ENCODE measurements around the gene SLC31A2. TPM values are rescaled to one million over a fixed set of nuclear protein-coding genes. Genes with fewer than 3 reads are reported as not detected.
"Not testable (repeated sequence)": the region's sequence is repeated elsewhere in the genome, so short reads cannot be mapped to it uniquely, and the experiment has no call there.

Gene SLC31A2, protein sequence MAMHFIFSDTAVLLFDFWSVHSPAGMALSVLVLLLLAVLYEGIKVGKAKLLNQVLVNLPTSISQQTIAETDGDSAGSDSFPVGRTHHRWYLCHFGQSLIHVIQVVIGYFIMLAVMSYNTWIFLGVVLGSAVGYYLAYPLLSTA
- total RNA-seq = 1 to 10 TPM; 1.8 to 3.1 TPM
- polyA plus RNA-seq (2013, experiment 1 of 2) = 2.3 TPM
- polyA plus RNA-seq (2013, experiment 2 of 2) = 2.5 TPM
- long read RNA-seq, experiment 1 = 0 reads
- long read RNA-seq, experiment 2, transcript SLC31A2-201 (4 exons, 1,785 nt) = major isoform, 5 of 6 reads
- long read RNA-seq, experiment 2, partial matches to known transcripts = 1 of 6 reads
- long read RNA-seq, experiment 2, other reads (novel, unspliced or antisense) = 0 of 6 reads
- long read RNA-seq, experiment 3, transcript SLC31A2-201 (4 exons, 1,785 nt) = major isoform, 5 of 6 reads
- long read RNA-seq, experiment 3, partial matches to known transcripts = 1 of 6 reads
- long read RNA-seq, experiment 3, other reads (novel, unspliced or antisense) = 0 of 6 reads
- long read RNA-seq, experiment 4, transcript SLC31A2-201 (4 exons, 1,785 nt) = major isoform, 6 of 8 reads
- long read RNA-seq, experiment 4, partial matches to known transcripts = 2 of 8 reads
- long read RNA-seq, experiment 4, other reads (novel, unspliced or antisense) = 0 of 8 reads

DNA sequence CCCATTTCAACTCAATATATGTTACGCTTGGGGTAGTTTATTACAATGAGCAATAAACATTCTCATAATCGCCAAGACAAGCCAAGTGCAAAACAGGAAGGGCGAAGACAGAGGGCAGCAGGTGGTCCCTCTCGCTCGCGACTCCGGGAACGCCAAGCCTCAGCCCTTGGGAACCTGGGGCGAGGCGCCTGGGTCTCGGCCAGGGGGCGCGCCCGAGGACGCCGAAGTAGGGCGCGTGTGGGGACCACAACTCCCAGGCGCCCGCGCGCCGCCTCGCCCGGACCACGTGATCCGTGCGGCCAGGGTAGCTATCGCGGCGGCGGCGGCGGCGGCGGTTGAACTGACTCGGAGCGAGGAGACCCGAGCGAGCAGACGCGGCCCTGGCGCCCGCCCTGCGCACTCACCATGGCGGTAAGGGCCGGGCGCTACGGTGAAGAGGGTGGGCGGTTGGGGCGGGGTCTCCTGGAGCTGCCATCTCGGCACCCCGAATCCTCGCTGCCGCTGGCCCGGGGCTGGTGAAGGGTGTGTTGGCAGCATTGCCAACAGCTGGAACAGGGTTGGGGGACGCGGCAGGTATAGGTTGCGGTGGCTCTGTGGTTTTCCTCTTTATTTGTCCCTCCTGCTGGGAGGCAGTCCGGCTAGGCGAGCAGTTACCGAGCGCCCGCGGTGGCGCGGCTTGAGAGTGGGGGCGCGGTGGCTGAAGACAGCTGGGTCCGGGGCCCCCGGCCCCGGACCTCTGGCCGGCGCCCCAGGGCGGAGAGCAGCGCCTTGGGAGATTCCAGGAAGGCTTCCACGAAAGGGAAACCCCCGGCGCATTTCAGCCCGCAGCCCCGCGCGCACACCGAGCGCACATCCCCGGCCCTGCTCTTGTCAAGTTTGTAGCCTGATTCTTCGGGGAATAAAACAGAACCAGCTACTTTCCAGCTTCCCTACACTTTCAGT lies at the start of gene SLC31A2:
SLC31A2 (plus strand) TSS at position 338 of the 942 bp plus-strand sequence; CDS start at position 406, 68 bp downstream.
- H3K27me3 Mint-ChIP-seq (ENCODE audit: insufficient read depth) = peaks cover 22% of the 10 kb centered on the region
- Histone ChIP-seq H3K9me3 (ENCODE audit: control insufficient read depth, low read length) (no peaks in the 10 kb centered on the region), H3K9ac (ENCODE audit: extremely low read depth, low read length, poor library complexity, severe bottlenecking) (peak within 1 kb of the TSS; percentile 35), H3K4me1 (ENCODE audit: control insufficient read depth, insufficient read depth, low read length) (peaks cover 3% of the 10 kb centered on the region), H3K36me3 (ENCODE audit: control insufficient read depth, insufficient read depth, low read length) (no peaks in the 10 kb centered on the region), H3K4me3 (ENCODE audit: low read length) (peak within 1 kb of the TSS; percentile 84), H3K27ac (ENCODE audit: low read depth, low read length) (no peak within 1 kb of the TSS), H3K27me3 (ENCODE audit: control insufficient read depth, insufficient read depth, low read length, poor library complexity, severe bottlenecking) (peaks cover 13% of the 10 kb centered on the region)
- H3K9me3 Mint-ChIP-seq = no peaks in the 10 kb centered on the region
- DNase-seq = peak; percentile 97
- H3K27ac Mint-ChIP-seq = no peak within 1 kb of the TSS
- no peaks in the 10 kb centered on the region for H3K36me3 Mint-ChIP-seq (ENCODE audit: low read depth)
- 2 to 3% methylated on average over 35 to 87 of the region's 87 CpGs for WGBS, 2 experiments (ENCODE audit: insufficient coverage in 1 of 2, insufficient read length in 1 of 2)
- H3K4me1 Mint-ChIP-seq = peaks cover 5% of the 10 kb centered on the region
- peak within 1 kb of the TSS; percentile 72 for H3K4me3 Mint-ChIP-seq
- TF ChIP-seq, protein P1, sequence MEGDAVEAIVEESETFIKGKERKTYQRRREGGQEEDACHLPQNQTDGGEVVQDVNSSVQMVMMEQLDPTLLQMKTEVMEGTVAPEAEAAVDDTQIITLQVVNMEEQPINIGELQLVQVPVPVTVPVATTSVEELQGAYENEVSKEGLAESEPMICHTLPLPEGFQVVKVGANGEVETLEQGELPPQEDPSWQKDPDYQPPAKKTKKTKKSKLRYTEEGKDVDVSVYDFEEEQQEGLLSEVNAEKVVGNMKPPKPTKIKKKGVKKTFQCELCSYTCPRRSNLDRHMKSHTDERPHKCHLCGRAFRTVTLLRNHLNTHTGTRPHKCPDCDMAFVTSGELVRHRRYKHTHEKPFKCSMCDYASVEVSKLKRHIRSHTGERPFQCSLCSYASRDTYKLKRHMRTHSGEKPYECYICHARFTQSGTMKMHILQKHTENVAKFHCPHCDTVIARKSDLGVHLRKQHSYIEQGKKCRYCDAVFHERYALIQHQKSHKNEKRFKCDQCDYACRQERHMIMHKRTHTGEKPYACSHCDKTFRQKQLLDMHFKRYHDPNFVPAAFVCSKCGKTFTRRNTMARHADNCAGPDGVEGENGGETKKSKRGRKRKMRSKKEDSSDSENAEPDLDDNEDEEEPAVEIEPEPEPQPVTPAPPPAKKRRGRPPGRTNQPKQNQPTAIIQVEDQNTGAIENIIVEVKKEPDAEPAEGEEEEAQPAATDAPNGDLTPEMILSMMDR (conservative IDR thresholded peaks at IDR 0.05) = peak; percentile 65

DNA sequence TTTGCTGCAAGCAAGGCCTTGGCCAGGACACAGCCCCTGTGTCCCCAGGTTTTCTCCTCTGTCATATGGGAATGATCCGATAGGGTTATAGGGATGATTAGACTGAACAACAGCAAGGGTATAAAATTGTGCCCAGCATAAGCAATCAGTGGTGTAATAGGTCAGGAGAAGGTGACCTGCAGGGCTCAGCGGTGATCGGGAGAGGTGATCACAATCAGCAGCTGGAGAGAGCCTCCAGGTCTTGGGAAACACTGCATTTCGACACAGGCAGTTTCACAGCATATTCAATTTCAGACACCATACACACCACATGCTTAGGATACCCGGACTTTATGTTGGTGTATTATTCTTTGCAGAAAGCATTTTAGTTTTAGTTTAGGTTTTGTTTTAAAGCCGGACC lies 45.5 kb upstream of the SLC31A2 start:
- not testable (repeated sequence) for H3K9ac ChIP-seq (ENCODE audit: extremely low read depth, low read length, poor library complexity, severe bottlenecking); H3K9me3 ChIP-seq (ENCODE audit: control insufficient read depth, low read length); H3K27me3 ChIP-seq (ENCODE audit: control insufficient read depth, insufficient read depth, low read length, poor library complexity, severe bottlenecking); H3K9me3 Mint-ChIP-seq; H3K27ac ChIP-seq (ENCODE audit: low read depth, low read length); H3K4me1 Mint-ChIP-seq; H3K4me3 Mint-ChIP-seq; H3K36me3 Mint-ChIP-seq (ENCODE audit: low read depth); H3K4me1 ChIP-seq (ENCODE audit: control insufficient read depth, insufficient read depth, low read length); H3K36me3 ChIP-seq (ENCODE audit: control insufficient read depth, insufficient read depth, low read length); H3K27ac Mint-ChIP-seq; DNase-seq; H3K4me3 ChIP-seq (ENCODE audit: low read length)
- WGBS, 2 experiments (ENCODE audit: insufficient coverage in 1 of 2, insufficient read length in 1 of 2) = no CpG with 5 or more reads among the region's 6 CpGs
- peaks cover 27% of the 10 kb centered on the region for H3K27me3 Mint-ChIP-seq (ENCODE audit: insufficient read depth)

DNA sequence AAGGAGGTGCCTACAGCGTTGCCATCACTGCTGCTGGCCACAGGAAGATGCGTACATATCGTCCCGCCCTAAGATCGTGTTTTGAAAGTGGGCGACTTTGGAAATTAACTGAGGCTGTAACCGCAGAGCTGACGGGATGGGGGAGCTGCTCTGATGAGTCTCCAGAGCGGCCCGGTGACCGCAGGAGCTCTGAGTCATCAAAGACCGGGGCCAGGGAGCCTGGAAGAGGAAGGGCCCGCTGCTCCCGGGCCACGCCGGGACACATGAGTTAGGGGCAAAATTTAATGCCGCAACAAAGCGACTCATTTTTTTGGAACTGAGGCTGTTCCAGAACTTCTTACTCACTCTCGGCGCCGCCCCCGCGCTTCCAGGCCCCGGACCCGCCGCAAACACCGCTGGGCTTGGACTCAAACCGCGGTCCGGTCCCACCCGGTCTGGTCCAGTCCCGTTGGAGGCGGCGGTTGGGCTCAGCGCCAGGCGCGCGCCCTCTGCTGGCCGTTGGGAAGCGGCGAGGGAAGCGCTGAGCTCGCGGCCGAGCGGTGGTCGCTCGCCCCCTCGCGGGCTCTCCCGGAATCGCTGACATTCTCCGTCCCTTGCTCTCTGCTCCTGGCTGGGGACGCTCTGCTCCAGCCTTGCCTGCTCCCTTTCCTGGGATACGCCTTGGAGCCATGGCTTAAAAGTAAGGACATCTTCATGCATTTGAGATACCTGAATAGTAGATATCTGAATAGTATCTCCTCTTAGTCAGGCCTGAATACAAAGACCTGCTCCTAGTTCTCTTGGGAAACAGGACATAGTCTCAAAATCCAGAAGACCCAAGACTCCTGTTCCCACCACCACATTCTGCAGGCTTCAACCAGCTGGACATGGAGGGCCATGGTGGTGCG lies 39.5 kb upstream of the SLC31A2 start:
- not testable (repeated sequence) for H3K9ac ChIP-seq (ENCODE audit: extremely low read depth, low read length, poor library complexity, severe bottlenecking); H3K27me3 Mint-ChIP-seq (ENCODE audit: insufficient read depth); H3K4me1 Mint-ChIP-seq

More for the DNA sequence above, 39.5 kb upstream of the SLC31A2 start:
- TF ChIP-seq, protein P1 (conservative IDR thresholded peaks at IDR 0.05) = peak; percentile 54
- 20 to 22% methylated on average over 1 to 12 of the region's 56 CpGs for WGBS, 2 experiments (ENCODE audit: insufficient coverage in 1 of 2, insufficient read length in 1 of 2)
- not testable (repeated sequence) for H3K9me3 Mint-ChIP-seq; H3K4me3 Mint-ChIP-seq; H3K27ac Mint-ChIP-seq; H3K27ac ChIP-seq (ENCODE audit: low read depth, low read length); H3K36me3 ChIP-seq (ENCODE audit: control insufficient read depth, insufficient read depth, low read length); H3K27me3 ChIP-seq (ENCODE audit: control insufficient read depth, insufficient read depth, low read length, poor library complexity, severe bottlenecking); H3K4me1 ChIP-seq (ENCODE audit: control insufficient read depth, insufficient read depth, low read length); H3K36me3 Mint-ChIP-seq (ENCODE audit: low read depth)
- H3K4me3 ChIP-seq (ENCODE audit: low read length) = peak overlapping the region; percentile 8
- peaks cover 11% of the 10 kb centered on the region for H3K9me3 ChIP-seq (ENCODE audit: control insufficient read depth, low read length)
- DNase-seq = peak; percentile 55

All from endodermal cell (in vitro differentiated cells).